ENCODE data around the gene ITIH3.

DNA sequence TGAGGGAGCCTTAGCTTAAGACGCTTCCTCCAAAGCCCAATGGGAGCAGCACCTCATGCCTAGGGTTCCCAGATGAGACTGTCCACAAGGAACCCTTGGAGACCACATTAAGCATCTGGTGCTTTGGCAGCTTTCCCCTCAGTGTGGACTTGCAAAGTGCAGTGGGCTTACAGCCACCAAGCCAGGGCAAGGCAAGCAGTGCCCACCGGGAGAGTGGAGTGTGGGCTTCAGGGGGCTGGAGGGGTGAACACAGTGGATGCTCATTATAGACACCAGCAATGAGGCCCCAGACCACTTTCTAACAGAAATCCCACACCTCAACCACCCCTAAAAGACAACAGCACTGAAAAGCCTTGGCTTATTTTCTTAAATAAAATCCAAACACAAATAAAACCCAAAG lies 49.3 kb downstream of the ITIH3 start:
- TF ChIP-seq, protein P1, sequence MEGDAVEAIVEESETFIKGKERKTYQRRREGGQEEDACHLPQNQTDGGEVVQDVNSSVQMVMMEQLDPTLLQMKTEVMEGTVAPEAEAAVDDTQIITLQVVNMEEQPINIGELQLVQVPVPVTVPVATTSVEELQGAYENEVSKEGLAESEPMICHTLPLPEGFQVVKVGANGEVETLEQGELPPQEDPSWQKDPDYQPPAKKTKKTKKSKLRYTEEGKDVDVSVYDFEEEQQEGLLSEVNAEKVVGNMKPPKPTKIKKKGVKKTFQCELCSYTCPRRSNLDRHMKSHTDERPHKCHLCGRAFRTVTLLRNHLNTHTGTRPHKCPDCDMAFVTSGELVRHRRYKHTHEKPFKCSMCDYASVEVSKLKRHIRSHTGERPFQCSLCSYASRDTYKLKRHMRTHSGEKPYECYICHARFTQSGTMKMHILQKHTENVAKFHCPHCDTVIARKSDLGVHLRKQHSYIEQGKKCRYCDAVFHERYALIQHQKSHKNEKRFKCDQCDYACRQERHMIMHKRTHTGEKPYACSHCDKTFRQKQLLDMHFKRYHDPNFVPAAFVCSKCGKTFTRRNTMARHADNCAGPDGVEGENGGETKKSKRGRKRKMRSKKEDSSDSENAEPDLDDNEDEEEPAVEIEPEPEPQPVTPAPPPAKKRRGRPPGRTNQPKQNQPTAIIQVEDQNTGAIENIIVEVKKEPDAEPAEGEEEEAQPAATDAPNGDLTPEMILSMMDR (IDR thresholded peaks at IDR 0.05; ENCODE audit: low read depth, low read length, poor library complexity, severe bottlenecking) = no peak
- no peak for TF ChIP-seq EZH2phosphoT487 (IDR thresholded peaks at IDR 0.05; ENCODE audit: borderline replicate concordance, low read length)

Data from DOHH2 (cell line).